ENCODE results near the gene DHRS7.

Gene DHRS7

DNA sequence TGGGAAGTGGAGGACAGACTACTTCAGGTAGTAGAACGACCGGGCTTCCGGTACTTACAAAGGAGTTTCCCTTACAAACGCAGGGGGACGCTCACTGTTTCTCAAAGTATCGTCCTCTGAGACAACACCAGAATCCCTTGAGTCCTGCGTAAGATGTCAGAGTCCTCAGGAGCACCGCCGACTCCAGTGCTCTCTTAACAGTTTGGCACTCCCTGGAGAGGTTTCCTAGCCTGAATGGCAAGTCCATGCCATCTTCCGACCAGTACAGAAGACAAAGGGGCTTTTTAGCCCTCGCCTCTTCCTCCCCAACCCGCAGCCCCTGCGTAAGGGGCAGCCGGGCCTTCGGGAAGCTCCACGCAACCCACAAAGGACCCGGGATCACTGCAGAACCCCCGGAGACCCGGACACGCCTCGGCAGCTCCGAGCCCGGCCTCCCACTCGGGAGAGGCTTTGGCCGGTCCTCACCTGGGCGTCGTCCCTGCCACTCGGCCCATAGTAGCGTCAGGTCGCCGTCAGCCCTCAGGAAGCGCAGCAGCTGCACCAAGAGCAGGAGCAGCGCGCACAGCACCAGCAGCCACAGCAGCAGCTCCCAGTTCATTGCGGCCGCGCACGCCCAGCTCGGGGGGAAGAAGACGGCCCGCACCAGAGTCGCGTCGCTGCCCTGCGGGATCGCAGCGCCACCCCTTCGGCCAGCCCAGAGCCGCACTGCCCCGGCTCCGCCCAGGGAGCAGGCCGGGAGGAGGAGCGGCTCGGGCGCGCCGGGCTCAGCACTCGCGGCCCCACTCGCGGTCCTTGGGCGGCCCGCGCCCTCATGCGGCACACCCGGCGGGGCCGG lies at the start of gene DHRS7:
Gene DHRS7 (minus strand): TSS at position 687 of the 835 bp plus-strand sequence. CDS start 89 bp downstream, at position 598.
- peak; percentile 89 for DNase-seq

GRCh38 chr14:60214415-60215126 lies 49.4 kb upstream of the DHRS7 start:
- DNase-seq: no peak

GRCh38 chr14:60214003-60214402 lies 48.8 kb upstream of the DHRS7 start:
- no peak for DNase-seq

- DNase-seq: no peak
Measured at GRCh38 chr14:60212503-60213371, 47.5 kb upstream of the DHRS7 start.

- peak; percentile 20 for DNase-seq
Measured at GRCh38 chr14:60211153-60211552, 46.0 kb upstream of the DHRS7 start.

GRCh38 chr14:60210703-60211102 lies 45.5 kb upstream of the DHRS7 start:
- no peak for DNase-seq

- no peak for DNase-seq
Measured at GRCh38 chr14:60206837-60207533, 41.8 kb upstream of the DHRS7 start.

- DNase-seq: no peak
Measured at GRCh38 chr14:60206249-60206670, 41.1 kb upstream of the DHRS7 start.

DNA sequence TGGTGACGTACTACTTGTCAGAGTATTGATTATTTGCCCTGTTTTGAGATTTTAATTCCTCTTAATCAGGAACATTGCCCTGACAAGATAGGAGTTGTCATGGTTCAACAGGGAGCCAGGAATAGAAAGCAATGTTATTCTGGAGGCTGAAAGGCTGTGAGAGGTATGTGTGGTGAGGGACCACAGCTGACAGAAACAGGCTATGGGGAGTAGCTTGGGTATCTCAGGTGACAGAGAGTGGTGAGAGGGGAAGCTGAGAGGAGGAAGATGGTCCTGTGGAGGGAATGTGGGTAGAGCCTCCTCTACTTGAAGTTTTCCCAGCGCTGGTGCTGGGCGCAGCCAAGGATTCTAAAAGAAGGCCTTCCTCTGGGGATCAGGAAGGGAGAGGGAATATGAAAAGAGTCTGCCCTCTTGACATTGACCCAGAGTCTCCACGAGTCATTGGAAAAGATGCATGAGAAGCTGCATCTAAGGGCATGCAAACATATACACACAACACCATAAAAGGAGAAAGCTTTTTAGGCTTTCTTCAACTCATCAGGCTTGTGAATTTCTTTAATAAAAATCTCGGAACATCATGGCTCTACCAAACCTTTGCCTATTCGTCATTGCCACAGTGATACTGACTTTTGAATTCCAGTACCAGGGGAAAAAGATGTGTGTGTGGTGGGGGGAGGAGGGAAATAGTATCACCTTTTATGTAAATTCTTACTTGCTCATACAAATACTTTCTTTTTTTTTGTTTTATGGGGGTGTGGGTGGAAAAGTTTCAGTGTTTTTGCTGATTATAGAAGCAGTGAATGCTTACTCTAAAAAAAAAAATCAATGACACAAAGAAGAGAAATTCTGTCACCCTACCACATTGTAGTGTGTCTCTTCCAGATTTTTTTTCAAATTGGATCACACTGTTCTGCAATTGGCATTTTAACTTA lies 39.9 kb upstream of the DHRS7 start:
- DNase-seq: peak; percentile 41

- peak; percentile 88 for DNase-seq
Measured at GRCh38 chr14:60204104-60204842, 39.1 kb upstream of the DHRS7 start.

DNA sequence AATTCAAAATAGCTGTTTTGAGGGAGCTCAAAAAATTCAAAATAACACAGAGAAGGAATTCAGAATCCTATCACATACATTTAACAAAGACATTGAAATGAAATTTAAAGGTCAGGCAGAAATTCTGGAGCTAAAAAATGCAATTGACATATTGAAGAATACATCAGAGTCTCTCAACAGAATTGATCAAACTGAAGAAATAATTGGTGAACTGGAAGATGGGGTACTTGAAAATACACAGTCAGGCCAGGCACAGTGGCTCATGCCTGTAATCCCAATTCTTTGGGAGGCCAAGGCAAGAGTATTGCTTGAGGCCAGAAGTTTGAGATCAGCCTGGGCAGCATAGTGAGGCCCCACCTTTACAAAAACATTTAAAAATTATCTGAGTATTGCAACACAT lies 34.1 kb upstream of the DHRS7 start:
- DNase-seq: no peak

- no peak for DNase-seq
Measured at GRCh38 chr14:60197629-60198303, 32.6 kb upstream of the DHRS7 start.

GRCh38 chr14:60196291-60196690 lies 31.1 kb upstream of the DHRS7 start:
- no peak for DNase-seq

- DNase-seq: no peak
Measured at GRCh38 chr14:60195179-60195810, 30.1 kb upstream of the DHRS7 start.

DNA sequence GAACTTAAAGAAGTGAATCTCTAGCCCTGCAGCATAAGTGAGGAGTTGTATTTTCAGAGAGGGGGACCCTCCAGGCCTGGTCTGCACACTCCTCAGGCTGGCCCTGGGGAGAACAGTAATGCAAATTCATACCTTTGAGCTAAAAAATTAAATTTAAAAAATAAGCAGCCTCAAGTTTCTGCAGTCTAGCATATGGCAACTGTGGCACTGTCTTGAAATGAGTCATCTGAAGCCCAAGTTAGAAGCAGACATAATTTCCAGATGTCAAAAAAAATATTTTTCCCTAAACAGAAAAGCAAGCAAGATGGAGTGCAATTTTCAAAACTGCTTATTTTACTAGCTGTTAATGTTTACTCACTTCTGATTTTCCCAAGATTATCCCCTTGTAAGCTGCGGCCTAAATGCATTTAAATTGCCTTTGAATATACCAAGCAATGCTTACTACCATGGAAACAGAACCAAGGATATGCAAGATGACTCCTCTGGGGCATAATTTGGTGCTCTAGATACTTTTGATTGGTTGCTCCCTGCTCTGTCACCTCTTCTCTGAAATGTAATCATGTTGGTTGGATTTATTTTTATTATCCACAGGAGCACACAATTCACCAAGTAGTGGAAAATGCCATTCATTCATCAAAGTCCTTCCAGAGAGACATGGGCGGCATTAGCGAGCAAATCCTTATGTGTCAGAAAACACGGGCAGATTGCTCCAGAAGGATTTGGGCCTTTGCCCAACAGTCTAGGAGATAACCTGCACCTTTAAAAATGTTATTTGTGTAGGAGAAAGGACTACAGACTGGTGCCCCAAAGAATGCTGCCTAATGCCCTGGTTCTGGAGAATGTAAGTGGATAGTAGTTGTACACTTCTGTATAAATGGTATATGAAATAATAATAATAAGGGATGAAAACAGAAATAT lies 25.0 kb upstream of the DHRS7 start:
- DNase-seq: no peak

- no peak for DNase-seq
Measured at GRCh38 chr14:60188696-60189095, 23.5 kb upstream of the DHRS7 start.

DNA sequence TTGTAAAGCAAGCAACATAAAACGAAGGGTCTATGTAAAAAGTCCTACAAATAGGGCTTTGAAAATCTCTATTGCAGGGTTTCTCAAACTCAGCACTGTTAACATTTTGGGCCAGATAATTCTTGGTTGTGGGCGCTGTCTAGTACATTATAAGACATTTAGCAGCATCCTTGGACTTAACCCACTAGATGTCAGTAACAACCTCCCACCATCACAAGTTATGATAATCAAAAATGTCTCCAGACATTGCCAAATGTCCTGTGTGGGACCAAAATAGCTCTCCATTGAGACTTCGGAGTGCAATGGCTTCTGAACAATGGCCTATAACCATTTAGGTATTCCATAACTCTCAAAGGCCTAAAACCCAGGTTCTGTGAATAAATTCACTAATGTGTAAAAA lies 22.9 kb upstream of the DHRS7 start:
- peak; percentile 56 for DNase-seq

GRCh38 chr14:60184905-60185555 lies 19.8 kb upstream of the DHRS7 start:
- DNase-seq: no peak
